A549 (cell line): Measurements from ENCODE around the gene BANP.

ENCODE experiments used
- POLR2A ChIP-seq: IDR thresholded peaks from 2 replicates; pipeline ENCODE4 v1.6.1; 2012; ENCODE audit warnings: mild to moderate bottlenecking, low read length
- SMC3 ChIP-seq: fragments of >200 bp; sonication (Bioruptor Twin); formaldehyde crosslinking; IDR thresholded peaks from 3 replicates; pipeline ENCODE4 v1.6.1; 2018; ENCODE audit warnings: inconsistent platforms
- TP53 ChIP-seq: fragments of 250-450 bp; sonication (Bioruptor Pico); IDR thresholded peaks from 2 replicates; pipeline ENCODE4 v1.5.0; 2021; ENCODE audit warnings: mild to moderate bottlenecking, moderate library complexity

DNA sequence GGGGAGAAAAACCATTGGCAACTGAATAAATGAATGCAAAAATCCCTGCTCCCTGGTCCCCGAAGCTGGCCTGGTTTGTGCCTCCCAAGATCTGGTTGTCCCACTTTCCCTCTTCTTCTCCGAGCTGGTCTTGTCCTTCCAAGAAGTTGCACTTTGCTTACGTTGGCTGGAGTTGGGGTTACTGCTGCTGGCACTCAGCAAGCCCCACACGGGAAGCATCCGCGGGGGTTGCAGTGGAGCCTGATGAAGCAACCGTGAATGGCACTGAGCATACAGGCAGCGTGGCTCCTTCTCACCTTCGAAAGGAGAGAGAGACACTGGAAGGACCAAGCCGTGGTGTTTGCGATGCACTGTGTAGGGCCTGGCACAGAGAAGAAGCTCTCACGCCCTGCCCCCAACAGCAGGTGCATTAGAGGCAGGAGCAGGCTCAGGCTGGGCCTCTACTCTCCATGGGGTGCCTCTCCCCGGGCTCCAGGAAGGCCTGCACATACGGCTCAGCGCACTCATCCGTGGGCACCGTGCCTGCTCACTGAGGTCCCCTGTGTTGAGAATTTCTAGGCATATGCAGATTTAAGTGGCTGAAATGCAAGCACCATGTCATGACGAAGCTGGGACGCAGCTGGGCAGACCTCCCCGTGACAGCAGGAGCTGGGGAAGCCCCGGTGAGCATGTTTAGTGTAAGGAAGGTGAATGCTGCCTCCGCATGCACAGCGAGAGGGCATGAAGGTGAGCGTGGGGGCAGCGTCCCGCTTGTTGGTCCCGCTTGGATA, 27.0 kb upstream of the BANP start:
- no peak for TF ChIP-seq POLR2A
- TF ChIP-seq SMC3: no peak
- no peak for TF ChIP-seq TP53 (CRISPR knock-in tag)
